ENCODE measurements around the gene ZNF493. TPM values are rescaled to one million over a fixed set of nuclear protein-coding genes. Genes with fewer than 3 reads are reported as not detected.

The ZNF493 gene
- total RNA-seq, 1 donor from 2014 or later: 10.0 TPM

- Mint-ChIP-seq H3K4me1 (ENCODE audit: low read depth) (peaks cover 9% of the 10 kb centered on the region), H3K36me3 (ENCODE audit: low read depth) (peaks cover 6% of the 10 kb centered on the region), H3K27ac (ENCODE audit: unreplicated experiment) (no peak overlapping the region), H3K4me3 (ENCODE audit: unreplicated experiment) (no peak overlapping the region), H3K27me3 (ENCODE audit: low read depth) (no peaks in the 10 kb centered on the region), H3K9me3 (ENCODE audit: low read depth) (peaks cover 10% of the 10 kb centered on the region)
- TF ChIP-seq CTCF (IDR thresholded peaks at IDR 0.05): no peak
- DNase-seq (ENCODE audit: low spot score): no peak
These were observed 65.6 kb downstream of the ZNF493 start for GRCh38 chr19:21462540-21462939.

GRCh38 chr19:21463449-21464105 lies 66.6 kb downstream of the ZNF493 start:
- peak overlapping the region; percentile 92 for H3K4me3 Mint-ChIP-seq (ENCODE audit: unreplicated experiment)
- peaks cover 5% of the 10 kb centered on the region for H3K9me3 Mint-ChIP-seq (ENCODE audit: low read depth)
- peaks cover 9% of the 10 kb centered on the region for H3K4me1 Mint-ChIP-seq (ENCODE audit: low read depth)
- H3K27ac Mint-ChIP-seq (ENCODE audit: unreplicated experiment): peak overlapping the region; percentile 69
- H3K27me3 Mint-ChIP-seq (ENCODE audit: low read depth): no peaks in the 10 kb centered on the region
- peaks cover 2% of the 10 kb centered on the region for H3K36me3 Mint-ChIP-seq (ENCODE audit: low read depth)
- DNase-seq (ENCODE audit: low spot score): no peak
- no peak for TF ChIP-seq CTCF (IDR thresholded peaks at IDR 0.05)

GRCh38 chr19:21466627-21467026 lies 69.7 kb downstream of the ZNF493 start:
- H3K36me3 Mint-ChIP-seq (ENCODE audit: low read depth): no peaks in the 10 kb centered on the region

GRCh38 chr19:21468791-21469190 lies 71.9 kb downstream of the ZNF493 start:
- Mint-ChIP-seq H3K27ac (ENCODE audit: unreplicated experiment) (no peak overlapping the region), H3K36me3 (ENCODE audit: low read depth) (no peaks in the 10 kb centered on the region), H3K4me1 (ENCODE audit: low read depth) (peaks cover 3% of the 10 kb centered on the region), H3K4me3 (ENCODE audit: unreplicated experiment) (no peak overlapping the region), H3K27me3 (ENCODE audit: low read depth) (no peaks in the 10 kb centered on the region), H3K9me3 (ENCODE audit: low read depth) (no peaks in the 10 kb centered on the region)
- no peak for TF ChIP-seq CTCF (IDR thresholded peaks at IDR 0.05)
- DNase-seq (ENCODE audit: low spot score): no peak

More at GRCh38 chr19:21466627-21467026, 69.7 kb downstream of the ZNF493 start:
- Mint-ChIP-seq H3K27ac (ENCODE audit: unreplicated experiment) (no peak overlapping the region), H3K4me3 (ENCODE audit: unreplicated experiment) (no peak overlapping the region), H3K27me3 (ENCODE audit: low read depth) (no peaks in the 10 kb centered on the region), H3K4me1 (ENCODE audit: low read depth) (peaks cover 9% of the 10 kb centered on the region), H3K9me3 (ENCODE audit: low read depth) (no peaks in the 10 kb centered on the region)
- no peak for DNase-seq (ENCODE audit: low spot score)
- TF ChIP-seq CTCF (IDR thresholded peaks at IDR 0.05): no peak

- no peak overlapping the region for H3K4me3 Mint-ChIP-seq (ENCODE audit: unreplicated experiment)
- no peaks in the 10 kb centered on the region for H3K36me3 Mint-ChIP-seq (ENCODE audit: low read depth)
- H3K27ac Mint-ChIP-seq (ENCODE audit: unreplicated experiment): no peak overlapping the region
- no peaks in the 10 kb centered on the region for H3K27me3 Mint-ChIP-seq (ENCODE audit: low read depth)
- peaks cover 4% of the 10 kb centered on the region for H3K4me1 Mint-ChIP-seq (ENCODE audit: low read depth)
- DNase-seq (ENCODE audit: low spot score): no peak
- no peaks in the 10 kb centered on the region for H3K9me3 Mint-ChIP-seq (ENCODE audit: low read depth)
- TF ChIP-seq CTCF (IDR thresholded peaks at IDR 0.05): no peak
These were observed 75.6 kb downstream of the ZNF493 start for GRCh38 chr19:21472507-21472906.

Data from chondrocyte (in vitro differentiated cells).